Stimulated activated CD4-positive, alpha-beta T cell treated with anti-CD3 and anti-CD28 coated beads, Interleukin-2, amount 100 ng/mL, for 4 hours (primary cell): ENCODE results near the gene NME3.

Source experiments
- DNase-seq: peaks from one replicate; pipeline ENCODE4 v3.0.0-alpha.2; 2020; ENCODE audit warnings: low read depth

NME3 gene

GRCh38 chr16:1768767-1769401, 2.5 kb downstream of the NME3 start:
- DNase-seq: no peak

GRCh38 chr16:1768061-1768766, 3.1 kb downstream of the NME3 start:
- no peak for DNase-seq

- DNase-seq: no peak
Measured at GRCh38 chr16:1767116-1767994, 4.0 kb downstream of the NME3 start.

GRCh38 chr16:1766701-1767100, 4.6 kb downstream of the NME3 start:
- no peak for DNase-seq

- no peak for DNase-seq
Measured at GRCh38 chr16:1766231-1766630, 5.1 kb downstream of the NME3 start.

- DNase-seq: no peak
Measured at GRCh38 chr16:1765826-1766225, 5.5 kb downstream of the NME3 start.

GRCh38 chr16:1764971-1765370, 6.4 kb downstream of the NME3 start:
- DNase-seq: no peak

- DNase-seq: no peak
Measured at GRCh38 chr16:1763521-1764511, 7.5 kb downstream of the NME3 start.

- no peak for DNase-seq
Measured at GRCh38 chr16:1762879-1763520, 8.3 kb downstream of the NME3 start.

- DNase-seq: no peak
Measured at GRCh38 chr16:1762196-1762878, 9.0 kb downstream of the NME3 start.

- no peak for DNase-seq
Measured at GRCh38 chr16:1761751-1762150, 9.6 kb downstream of the NME3 start.

- DNase-seq: no peak
Measured at GRCh38 chr16:1760911-1761310, 10.4 kb downstream of the NME3 start.

- no peak for DNase-seq
Measured at GRCh38 chr16:1759511-1759910, 11.8 kb downstream of the NME3 start.

- DNase-seq: no peak
Measured at GRCh38 chr16:1758923-1759322, 12.4 kb downstream of the NME3 start.

GRCh38 chr16:1757714-1758461, 13.5 kb downstream of the NME3 start:
- no peak for DNase-seq

- no peak for DNase-seq
Measured at GRCh38 chr16:1754204-1754603, 17.1 kb downstream of the NME3 start.

- no peak for DNase-seq
Measured at GRCh38 chr16:1752853-1753252, 18.5 kb downstream of the NME3 start.

- no peak for DNase-seq
Measured at GRCh38 chr16:1751946-1752345, 19.4 kb downstream of the NME3 start.

GRCh38 chr16:1749152-1750117, 21.9 kb downstream of the NME3 start:
- no peak for DNase-seq
